Hippocampal formation (tissue), 2 donors: Measurements from ENCODE around the gene PRKCH.
"Not testable (repeated sequence)": the region's sequence is repeated elsewhere in the genome, so short reads cannot be mapped to it uniquely, and the experiment has no call there.

Source experiments
- DNase-seq, 2 donors: peaks; one replicate each; lab custom pipeline; 2025; lab: John Stamatoyannopoulos, UW

The PRKCH gene

GRCh38 chr14:61515436-61516117 is 194.2 kb downstream of the PRKCH start:
- no peak for DNase-seq

DNA sequence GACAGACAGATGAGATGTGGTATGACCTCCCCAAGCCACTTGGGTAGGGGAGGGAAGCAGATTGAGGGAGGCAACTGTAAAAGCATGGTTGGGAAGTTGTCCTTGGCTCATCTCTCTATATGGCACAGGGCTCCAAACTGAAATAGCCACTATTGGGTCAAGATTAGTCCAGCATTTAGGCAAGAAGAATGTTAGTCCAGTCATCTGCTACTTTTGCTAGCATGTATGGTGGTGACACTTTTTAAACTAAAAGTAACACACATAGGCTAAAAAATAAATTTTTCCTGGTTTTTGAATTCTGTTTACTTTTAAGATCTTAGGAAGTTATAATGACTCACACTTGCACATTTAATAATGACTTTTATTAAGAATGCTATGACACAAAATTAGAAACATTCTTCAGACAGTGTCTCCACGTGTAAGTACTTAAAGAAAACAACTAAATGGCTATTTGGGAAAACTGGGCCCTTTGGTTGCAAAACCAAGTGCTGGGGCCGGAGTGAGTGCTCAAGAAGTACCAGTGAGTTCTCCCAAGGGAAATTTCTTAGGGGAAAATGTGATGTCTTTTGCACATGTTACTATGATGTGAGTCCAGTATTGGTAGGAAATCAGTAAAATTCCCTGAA is 194.9 kb downstream of the PRKCH start:
- DNase-seq, result no peak

GRCh38 chr14:61516964-61517653 is 195.7 kb downstream of the PRKCH start:
- DNase-seq, result no peak

DNA sequence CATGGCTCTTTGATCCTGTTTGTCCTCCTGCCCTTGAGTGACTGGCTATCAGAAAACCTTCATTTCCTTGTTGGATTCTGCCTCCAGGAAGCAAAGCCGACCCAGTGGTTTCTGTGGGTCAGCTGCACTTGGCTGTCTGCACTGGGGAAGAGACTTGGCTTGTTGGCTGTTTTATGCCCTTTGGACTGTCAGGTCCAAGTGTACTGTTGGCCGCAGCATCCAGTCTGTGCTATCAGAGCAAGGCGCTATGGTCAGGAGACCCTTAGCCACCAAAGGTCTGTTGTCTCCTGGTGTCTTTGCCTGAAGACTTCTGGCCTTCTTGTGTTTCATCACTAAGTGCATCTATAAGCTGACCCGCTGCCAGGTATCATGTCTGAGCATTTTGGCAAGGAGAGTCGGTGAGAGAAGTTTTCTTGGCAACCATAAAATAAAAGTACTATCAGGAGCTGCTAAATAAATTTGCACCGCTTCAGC is 196.6 kb downstream of the PRKCH start:
- DNase-seq, result no peak

DNA sequence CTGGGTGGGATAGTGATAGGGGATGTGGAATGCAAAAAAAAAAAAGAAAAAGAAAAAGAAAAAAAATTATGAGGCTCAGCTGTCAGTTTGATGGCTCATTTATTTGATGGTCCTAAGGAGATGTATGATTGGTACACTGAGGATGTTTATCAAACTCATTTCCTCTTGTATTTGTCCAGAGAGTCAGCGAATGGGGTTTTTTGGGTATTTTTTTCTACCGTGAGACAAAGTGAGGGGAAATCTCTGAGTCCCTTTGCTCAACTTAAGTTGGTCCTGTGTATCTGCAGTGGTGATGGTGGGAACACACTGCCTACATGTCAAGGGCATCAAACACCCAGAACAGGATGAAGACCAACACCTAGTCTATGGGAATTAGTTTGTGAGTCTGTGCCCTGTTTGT is 197.0 kb downstream of the PRKCH start:
- no peak for DNase-seq

DNA sequence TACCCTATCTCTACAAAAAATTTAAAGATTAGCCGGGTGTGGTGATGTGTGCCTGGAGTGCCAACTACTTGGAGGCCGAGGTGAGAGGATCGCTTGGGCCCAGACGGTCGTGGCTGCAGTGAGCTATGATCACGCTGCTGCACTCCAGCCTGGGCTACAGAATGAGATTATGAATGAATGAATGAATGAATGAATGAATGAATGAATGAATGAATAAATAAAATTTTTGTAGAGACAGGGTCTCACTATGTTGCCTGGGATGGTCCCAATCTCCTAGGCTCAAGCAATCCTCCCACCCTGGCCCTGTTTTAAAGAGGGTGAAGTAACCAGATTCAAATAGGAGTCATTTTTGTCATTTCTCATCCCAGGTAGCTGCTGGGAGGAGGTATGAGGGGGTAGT is 197.7 kb downstream of the PRKCH start:
- DNase-seq, result no peak

DNA sequence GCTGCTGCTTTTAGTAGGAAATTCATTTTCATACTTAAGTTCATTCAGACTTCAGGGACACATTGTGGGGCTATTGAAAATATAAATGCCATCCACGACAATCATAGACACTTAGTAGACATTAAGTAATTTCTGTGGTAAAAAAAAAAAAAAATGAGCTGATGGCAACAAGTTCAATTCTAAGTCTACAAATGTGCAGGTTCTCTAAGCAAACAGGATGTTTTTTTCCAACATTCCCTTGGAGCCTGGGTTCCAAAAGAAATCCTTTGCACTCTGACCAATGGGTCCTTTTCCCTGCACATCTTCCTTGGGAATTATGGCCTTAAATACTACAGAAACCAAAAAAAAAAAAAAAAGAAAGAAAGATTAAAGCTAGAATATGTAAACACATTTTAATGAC is 198.4 kb downstream of the PRKCH start:
- no peak for DNase-seq

- no peak for DNase-seq
These were observed 199.2 kb downstream of the PRKCH start for GRCh38 chr14:61520576-61520975.

GRCh38 chr14:61521773-61522172 is 200.4 kb downstream of the PRKCH start:
- DNase-seq, result no peak

DNA sequence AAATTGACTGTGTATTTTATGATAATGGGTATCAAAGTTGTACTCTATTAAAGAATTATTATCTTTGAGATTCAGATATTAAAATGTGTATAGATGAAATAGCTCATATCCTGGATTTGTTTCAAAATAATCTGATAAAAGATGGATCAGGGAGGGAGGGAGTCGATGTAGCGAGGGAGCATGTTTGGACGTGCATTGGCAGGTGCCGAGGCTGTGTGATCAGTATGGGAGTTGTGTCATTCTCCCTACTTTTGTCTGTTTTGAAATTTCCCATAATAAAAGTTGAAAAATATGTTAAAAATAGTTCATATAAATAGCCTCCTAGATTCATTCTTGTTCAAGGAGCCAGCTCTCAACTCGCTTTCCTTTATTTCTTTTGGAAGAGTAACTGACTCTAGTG is 202.4 kb downstream of the PRKCH start:
- DNase-seq, result no peak

DNA sequence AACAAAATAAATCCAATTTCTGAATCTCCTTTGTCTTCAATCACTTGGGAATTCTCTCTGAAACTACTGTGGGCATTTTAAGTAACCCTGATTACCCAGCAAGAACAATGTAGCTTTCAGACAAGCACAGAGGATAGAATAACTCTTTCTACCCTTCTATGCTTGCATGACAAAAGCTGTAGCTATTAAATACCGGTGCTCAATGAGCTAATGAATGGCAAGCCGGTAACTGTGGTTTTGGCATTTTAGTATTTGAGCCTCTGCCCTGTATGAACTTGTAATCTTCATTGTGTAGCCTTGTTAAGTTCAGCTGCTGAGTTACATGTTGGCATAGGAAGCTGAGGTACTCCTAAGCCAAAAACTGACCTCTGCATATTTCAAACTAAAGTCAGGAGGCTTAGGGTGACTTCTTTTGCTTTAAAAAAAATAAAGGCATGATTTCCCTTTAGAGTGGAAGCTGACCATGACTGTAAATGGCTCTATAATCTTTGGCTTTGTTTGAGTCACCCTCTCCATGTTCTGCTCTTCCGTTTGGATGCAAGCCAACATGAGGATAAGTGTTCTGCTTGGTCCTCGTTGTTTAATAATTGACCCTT is 202.9 kb downstream of the PRKCH start:
- no peak for DNase-seq

GRCh38 chr14:61524936-61525292 is 203.5 kb downstream of the PRKCH start:
- no peak for DNase-seq

DNA sequence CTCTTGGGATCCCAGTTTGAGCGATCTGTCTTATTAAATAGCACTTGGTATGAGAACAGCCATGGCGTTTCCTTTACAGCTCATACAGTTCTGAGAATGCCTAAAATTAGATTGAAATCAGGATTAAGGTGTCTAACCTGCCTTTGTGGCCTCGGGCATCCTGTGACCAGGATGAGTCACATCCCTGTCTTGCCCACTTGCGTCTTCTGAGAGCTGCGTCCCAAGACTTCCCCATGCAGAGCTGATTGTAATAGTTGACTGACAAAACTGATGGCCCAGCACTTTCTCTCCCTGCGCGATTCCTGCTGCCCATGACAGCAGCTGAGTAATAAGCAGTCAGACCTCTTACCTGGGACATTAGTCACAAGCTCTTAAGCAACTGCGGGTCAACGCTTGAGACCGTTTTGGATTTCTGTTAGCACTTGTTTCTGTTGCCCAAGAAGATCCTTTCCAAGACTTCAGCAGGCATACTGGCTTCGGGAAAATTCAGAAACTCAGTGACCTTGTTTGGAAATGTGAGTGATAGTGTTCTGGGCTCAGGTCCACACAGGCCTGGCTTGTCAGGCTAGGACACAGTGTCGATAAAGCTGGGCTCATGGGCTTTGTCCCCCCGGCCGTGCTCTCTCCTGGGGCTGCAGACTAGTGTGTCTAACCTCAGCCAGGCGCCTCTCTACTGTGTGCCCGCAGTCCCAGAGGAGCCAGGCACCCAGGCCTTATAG is 204.1 kb downstream of the PRKCH start:
- peak in 1 of 2 donors; percentile 21 for DNase-seq

DNA sequence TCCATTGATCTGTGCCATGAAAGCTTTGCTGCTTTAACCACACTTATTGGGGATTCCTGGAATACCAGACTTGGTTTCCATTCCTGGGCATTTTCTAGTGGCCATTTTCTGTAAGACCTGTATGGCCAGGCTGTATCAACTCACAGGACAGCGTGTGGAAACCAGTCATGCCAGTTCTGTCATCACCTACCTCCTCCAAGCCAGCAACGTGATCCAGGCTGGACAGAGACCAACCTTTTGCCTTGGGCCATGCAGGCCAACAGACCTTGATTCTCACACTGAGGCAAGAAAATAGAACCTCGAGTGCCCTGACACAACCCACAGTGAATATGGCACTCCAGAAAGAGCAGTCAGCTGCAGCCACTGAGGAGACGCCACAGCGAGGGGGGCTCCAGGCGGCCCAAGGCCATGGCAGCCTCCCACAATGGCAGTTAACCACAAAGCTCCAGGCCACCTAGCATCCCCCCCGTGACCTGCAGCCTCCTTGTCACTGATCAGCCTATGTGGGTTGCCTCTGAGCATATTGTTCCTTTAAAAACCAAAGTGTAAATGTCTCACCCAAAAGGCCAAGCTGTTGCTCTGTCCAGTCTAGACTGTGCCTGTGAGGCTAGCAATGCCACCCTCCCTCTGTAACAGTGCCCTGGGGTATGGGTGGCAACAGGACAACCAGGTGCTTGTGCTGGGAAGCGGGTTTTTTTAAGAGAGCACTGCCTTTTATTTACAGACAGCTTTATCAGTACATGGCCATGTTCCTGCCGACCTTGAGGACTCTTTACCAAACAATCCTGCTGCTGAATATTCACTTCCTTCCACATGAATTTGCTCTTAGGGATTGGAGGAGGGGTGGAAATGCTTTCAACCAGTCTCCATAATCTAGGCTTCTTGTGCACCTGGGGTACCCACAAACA is 205.3 kb downstream of the PRKCH start:
- no peak for DNase-seq

GRCh38 chr14:61527325-61528100 is 206.1 kb downstream of the PRKCH start:
- no peak for DNase-seq

DNA sequence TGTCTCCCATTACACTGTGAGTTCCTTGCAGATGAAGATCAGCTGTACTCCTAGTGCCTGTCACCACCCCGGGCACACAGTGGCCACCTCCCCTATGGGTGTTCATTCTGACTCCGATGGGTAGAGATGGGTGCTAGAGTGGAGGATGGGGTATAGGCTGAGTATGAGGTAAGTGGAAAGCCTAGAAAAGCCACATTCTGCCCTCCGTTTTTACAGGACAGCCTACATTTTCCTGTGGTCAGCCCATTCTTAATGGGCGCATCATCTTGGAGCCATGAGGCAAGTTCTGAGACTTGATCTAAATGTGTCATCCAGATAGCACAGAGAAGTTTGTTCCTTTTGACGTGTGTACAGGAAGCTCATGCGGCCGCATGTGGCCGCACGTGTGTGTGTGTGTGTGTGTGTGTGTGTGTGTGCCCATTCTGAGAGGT is 207.2 kb downstream of the PRKCH start:
- no peak for DNase-seq

DNA sequence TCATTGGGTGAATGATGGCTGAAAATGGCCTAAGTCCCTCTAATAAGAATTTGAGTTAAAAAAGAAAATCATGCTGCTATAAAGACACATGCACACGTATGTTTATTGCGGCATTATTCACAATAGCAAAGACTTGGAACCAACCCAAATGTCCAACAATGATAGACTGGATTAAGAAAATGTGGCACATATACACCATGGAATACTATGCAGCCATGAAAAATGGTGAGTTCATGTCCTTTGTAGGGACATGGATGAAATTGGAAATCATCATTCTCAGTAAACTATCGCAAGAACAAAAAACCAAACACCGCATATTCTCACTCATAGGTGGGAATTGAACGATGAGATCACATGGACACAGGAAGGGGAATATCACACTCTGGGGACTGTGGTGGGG is 208.0 kb downstream of the PRKCH start:
- DNase-seq, result not testable (repeated sequence)

DNA sequence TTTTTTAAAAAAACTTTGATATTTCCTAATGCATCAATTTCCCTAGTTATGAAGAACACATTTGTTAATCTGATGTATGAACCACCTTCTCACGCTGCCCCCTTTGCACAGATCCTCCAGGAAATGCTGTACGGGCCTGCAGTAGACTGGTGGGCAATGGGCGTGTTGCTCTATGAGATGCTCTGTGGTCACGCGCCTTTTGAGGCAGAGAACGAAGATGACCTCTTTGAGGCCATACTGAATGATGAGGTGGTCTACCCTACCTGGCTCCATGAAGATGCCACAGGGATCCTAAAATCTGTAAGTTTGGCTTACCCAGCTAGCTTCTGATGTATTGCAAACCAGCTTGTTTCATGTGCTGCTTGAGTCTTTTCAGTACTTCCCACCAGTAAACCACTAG is 208.9 kb downstream of the PRKCH start:
- no peak for DNase-seq

DNA sequence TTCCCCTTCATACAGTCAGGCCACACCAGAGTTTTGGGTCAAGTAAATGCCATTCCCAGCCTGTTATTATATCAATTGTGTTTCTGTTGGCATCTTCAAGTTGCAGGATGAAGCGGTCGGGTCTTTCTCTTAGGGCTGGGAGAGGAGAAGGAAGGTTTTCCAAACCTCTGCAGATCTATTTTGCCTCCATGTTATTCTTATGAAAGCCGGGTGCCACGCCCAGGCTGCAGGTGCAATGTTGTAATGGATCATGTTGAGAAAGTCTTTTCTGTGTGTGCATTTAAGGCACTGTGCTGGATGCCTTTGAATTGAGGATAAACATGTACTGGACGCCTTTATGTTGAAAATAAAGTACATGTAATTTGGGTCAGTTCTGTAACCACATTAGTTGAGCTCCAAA is 209.5 kb downstream of the PRKCH start:
- no peak for DNase-seq

DNA sequence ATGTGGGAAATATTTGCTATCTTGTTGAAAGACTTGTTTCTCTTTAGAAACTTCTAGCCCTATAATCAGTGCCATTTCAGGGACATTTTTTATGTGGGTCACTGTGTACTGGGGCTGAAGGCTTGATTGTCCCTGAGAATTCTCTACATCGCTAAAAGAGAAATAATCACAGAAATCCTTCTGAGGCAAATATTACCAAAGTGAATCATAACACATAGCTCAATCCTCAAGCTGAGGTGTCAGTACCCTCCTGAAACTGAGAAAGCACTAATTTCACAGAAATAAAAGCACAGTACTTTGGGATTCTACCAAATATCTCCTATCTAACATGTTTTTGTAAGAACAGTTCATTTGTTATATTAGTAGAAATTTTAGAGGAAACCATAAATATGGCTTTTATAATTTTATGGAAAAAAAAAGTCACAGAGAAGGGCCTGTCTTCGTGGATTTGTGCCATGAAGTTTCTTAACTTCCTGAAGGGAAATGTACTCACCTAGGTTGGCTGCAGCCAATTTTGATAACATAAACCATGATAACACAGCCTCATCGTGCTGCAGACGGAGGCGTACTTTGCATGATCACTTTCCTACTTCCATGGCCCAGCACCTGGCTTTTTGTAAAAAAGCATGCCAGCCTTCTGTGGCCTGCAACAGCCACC is 210.2 kb downstream of the PRKCH start:
- no peak for DNase-seq
